Thyroid gland (tissue), 4 donors: Measurements from ENCODE around the gene PMEPA1. TPM values are rescaled to one million over a fixed set of nuclear protein-coding genes. Genes with fewer than 3 reads are reported as not detected.

Experiments used
- DNase-seq, 2 donors: peaks; one replicate each; pipeline ENCODE4 v3.0.0-alpha.2; 2019
- H3K27ac ChIP-seq, 3 donors: fragments of 200-600 bp; sonication (generic); 1 replicate in 2 of 3; 2 replicates in 1 of 3; pipeline ENCODE4 v1.5.1; 2016 to 2019; ENCODE audit warnings: mild to moderate bottlenecking in 1 of 3, moderate library complexity in 1 of 3
- H3K27me3 ChIP-seq: fragments of 200-600 bp; sonication (generic); one replicate; pipeline ENCODE4 v1.5.1; 2019
- H3K36me3 ChIP-seq, 2 donors: fragments of 200-600 bp; sonication (generic); one replicate each; pipeline ENCODE4 v1.5.1; 2016 to 2019
- H3K4me1 ChIP-seq, 2 donors: fragments of 200-600 bp; sonication (generic); one replicate each; pipeline ENCODE4 v1.5.1; 2017 to 2019
- H3K4me3 ChIP-seq, 3 donors: fragments of 200-600 bp; sonication (generic); replicated peaks in 1 of 3; 1 replicate in 2 of 3; 2 replicates in 1 of 3; pipeline ENCODE4 v1.5.1; 2016; ENCODE audit warnings: mild to moderate bottlenecking in 1 of 3
- H3K9me3 ChIP-seq: fragments of 200-600 bp; sonication (generic); one replicate; pipeline ENCODE4 v1.5.1; 2017
- POLR2A ChIP-seq, 2 donors: fragments of 450-650 bp; IDR thresholded peaks; one replicate each; pipeline ENCODE4 v1.6.1; 2017; ENCODE audit warnings: antibody characterized with exemption in 2 of 2, mild to moderate bottlenecking in 2 of 2, moderate library complexity in 1 of 2
- WGBS, 2 donors: methylation state at CpG; one replicate each; pipeline ENCODE4 v1.1.5; 2017; 5-methylcytosine and 5-hydroxymethylcytosine counted together
- intact Hi-C: fragments of 100-400 bp; cut with DNase I; formaldehyde crosslinking; loops from one replicate; pipeline ENCODE4 v1.15.1; 2023
- total RNA-seq, 4 donors: library from RNA; depleted of rRNA; stranded (reverse); fragments of >200 nt; gene quantifications; one replicate each; pipeline ENCODE4 v1.2.3, GENCODE V29; 2016
- TF ChIP-seq, protein P1 (sequence below), 6 experiments: fragments of 200-600 bp in 3 of 6; fragments of 450-650 bp in 3 of 6; sonication (generic) in 3 of 6; IDR thresholded peaks; one replicate each; pipeline ENCODE4 v1.5.1; 2016 to 2019; ENCODE audit warnings: antibody characterized with exemption in 6 of 6, mild to moderate bottlenecking in 2 of 6, inconsistent platforms in 1 of 6, moderate library complexity in 1 of 6

PMEPA1 gene
- total RNA-seq, 4 donors from 2014 or later = 6.5 to 12.6 (median 8.3) TPM

DNA sequence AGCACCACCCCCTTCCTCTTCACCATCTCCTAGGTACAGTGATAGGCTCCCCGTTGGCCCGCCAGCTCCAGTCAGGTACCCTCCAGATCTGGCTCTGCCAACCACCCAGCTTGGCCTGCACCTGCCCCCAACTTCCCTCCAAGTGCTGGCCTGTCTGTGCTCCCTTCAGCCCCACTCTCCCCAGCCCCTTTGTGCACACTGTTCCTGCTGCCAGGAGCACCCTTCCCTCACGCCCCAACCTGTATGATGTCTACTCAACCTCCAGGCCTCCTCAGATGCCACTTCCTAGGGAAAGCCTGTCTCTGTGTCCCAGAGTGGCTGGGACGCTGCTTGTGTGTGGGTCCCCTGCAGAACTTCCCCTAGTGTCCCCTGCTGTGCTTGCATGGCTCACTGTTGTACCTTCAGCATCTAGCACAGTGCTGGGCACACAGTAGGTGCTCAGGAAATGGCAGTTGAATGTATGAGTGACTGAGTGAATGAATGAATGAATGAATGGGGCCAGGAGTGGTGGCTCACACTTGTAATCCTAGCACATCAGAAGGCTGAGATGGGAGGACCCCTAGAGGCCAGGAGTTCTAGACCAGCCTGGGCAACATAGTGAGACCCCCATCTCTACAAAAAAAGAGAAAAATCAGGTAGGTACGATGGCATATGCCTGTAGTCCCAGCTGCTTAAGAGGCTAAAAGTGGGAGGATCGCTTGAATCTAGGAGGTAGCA lies 92.6 kb downstream of the PMEPA1 start:
- DNase-seq = no peak

DNA sequence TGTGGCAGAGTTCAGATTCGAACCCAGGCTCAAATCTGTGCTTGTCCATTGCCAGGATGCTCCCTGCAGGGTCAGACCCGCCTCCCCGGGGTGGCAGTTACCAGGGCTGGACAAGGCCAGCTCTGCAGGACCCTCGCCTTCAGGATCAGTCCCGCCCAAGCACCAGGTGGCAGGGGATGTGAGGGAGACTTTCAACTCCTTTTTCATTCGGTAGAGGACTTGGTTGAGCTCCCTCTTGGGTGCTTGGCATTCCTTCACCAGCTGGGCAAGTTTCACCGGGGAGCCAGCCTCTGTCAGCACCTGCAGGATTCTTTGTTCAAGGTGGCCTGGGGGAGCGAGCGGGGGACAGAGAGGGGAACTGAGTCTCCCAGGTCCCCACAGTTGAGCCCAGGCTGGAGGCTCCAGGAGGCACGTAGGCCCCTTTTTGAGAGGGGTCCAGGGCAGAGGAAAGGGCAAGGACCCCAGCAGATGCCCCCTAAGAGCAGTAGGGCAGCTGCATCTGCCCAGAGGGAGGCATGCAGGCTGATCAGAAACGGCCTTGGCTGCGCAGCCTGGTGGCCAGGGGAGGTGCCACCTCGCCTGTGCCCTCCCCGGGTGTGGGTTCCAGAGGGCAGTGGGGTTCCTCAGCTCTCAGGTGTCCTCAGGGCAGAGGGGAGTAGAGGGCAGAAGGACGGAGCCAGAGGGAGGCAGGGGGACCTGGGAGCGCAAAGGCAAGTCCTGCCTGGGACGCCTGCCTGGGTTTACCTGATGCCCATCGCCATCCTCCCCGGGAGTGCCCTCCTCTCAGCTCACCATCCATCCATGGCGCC lies 93.5 kb downstream of the PMEPA1 start:
- no peaks in the 10 kb centered on the region for H3K27me3 ChIP-seq
- no peak for TF ChIP-seq POLR2A (IDR thresholded peaks at IDR 0.05)
- TF ChIP-seq, protein P1, sequence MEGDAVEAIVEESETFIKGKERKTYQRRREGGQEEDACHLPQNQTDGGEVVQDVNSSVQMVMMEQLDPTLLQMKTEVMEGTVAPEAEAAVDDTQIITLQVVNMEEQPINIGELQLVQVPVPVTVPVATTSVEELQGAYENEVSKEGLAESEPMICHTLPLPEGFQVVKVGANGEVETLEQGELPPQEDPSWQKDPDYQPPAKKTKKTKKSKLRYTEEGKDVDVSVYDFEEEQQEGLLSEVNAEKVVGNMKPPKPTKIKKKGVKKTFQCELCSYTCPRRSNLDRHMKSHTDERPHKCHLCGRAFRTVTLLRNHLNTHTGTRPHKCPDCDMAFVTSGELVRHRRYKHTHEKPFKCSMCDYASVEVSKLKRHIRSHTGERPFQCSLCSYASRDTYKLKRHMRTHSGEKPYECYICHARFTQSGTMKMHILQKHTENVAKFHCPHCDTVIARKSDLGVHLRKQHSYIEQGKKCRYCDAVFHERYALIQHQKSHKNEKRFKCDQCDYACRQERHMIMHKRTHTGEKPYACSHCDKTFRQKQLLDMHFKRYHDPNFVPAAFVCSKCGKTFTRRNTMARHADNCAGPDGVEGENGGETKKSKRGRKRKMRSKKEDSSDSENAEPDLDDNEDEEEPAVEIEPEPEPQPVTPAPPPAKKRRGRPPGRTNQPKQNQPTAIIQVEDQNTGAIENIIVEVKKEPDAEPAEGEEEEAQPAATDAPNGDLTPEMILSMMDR (IDR thresholded peaks at IDR 0.05) = no peak
- no peak overlapping the region for H3K4me3 ChIP-seq
- DNase-seq = no peak
- H3K27ac ChIP-seq = no peak overlapping the region
- H3K4me1 ChIP-seq = peaks cover 0 to 11% of the 10 kb centered on the region in 2 donors
- H3K36me3 ChIP-seq = no peaks in the 10 kb centered on the region
- intact Hi-C loops = no loop called here
- 84% methylated on average over 15 to 18 of the region's 20 CpGs for WGBS, 2 donors
- H3K9me3 ChIP-seq = no peaks in the 10 kb centered on the region

More for the DNA sequence above, 92.6 kb downstream of the PMEPA1 start:
- no peaks in the 10 kb centered on the region for H3K36me3 ChIP-seq
- no peak overlapping the region for H3K27ac ChIP-seq
- intact Hi-C loops = no loop called here
- H3K27me3 ChIP-seq = no peaks in the 10 kb centered on the region
- no peak overlapping the region for H3K4me3 ChIP-seq
- WGBS, 2 donors = 80 to 83% methylated on average over 6 of the region's 6 CpGs
- H3K9me3 ChIP-seq = no peaks in the 10 kb centered on the region
- TF ChIP-seq, protein P1 (IDR thresholded peaks at IDR 0.05) = no peak
- no peak for TF ChIP-seq POLR2A (IDR thresholded peaks at IDR 0.05)
- peaks cover 0 to 11% of the 10 kb centered on the region in 2 donors for H3K4me1 ChIP-seq

DNA sequence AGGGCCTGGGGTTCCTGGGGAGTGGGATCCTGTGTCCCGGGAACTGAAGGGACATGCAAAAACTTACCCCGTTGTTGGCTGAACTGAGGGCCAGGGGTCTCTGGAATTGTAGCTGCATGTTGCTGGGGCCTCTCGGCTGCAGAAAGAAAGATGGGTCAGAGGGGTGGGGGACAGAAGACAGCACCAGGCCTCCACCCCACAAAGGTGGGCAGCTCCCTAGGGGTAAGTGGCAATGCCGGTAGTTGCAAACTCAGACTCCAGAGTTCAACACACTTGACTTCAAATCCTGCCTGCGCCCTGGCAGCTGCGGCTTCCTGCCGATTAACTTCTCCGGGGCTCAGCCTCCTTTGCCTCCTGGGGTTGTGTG lies 94.4 kb downstream of the PMEPA1 start:
- 92% methylated on average over 6 of the region's 8 CpGs; no CpG with 5 or more reads in 1 of the 2 donors for WGBS, 2 donors
- intact Hi-C loops = no loop called here
- Histone ChIP-seq H3K36me3 (no peaks in the 10 kb centered on the region), H3K4me1 (peaks cover 0 to 11% of the 10 kb centered on the region in 2 donors), H3K27ac (no peak overlapping the region), H3K9me3 (no peaks in the 10 kb centered on the region), H3K4me3 (no peak overlapping the region), H3K27me3 (no peaks in the 10 kb centered on the region)
- DNase-seq = no peak
- TF ChIP-seq POLR2A (IDR thresholded peaks at IDR 0.05) = no peak
- TF ChIP-seq, protein P1 (IDR thresholded peaks at IDR 0.05) = no peak

DNA sequence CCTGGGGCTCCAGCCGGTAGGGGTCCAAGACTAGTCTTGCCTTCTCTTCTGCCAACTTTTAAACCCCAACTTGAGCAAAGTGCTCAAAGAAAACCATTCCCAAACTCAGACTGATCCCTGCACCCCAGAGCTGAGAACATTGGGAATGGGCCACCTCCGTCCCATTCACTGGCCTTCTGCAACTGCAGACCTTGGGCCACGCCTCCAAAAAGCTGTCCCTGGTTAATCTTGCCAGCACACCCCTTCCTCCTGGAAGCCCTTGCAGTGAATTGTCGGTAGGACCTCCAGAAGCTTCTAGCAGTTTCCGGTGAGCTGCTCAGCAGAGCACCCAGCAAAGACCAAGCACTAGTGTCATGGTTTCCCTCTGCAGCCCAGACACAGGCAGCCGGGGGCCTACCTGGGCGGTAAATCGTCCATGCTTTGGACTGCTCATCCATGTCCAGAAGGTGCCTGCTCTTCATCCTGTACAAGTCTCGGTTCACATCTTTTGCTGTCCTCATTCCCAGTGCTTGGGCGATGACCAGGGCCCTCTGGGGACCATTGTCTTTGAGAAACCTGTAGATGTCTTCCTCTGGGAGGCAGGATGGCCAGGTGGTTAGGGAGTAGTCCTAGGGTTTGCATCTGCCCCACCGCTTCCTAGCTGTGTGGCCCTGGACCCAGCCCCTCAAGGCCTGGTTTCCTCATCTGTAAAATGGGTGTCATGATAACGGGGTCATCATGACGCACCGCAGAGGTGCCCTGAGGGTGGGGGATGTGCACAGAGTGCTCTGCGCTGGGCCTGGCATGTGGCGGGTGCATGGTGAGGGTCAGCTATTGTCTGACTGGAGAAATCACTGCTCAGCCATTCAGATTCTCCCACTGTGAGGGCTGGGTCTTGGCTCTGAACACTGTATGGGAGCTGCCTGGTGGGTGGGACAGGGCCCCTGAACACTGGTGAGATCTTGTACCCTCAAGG lies 95.0 kb downstream of the PMEPA1 start:
- intact Hi-C loops = no loop called here
- no peaks in the 10 kb centered on the region for H3K36me3 ChIP-seq
- H3K27ac ChIP-seq = no peak overlapping the region
- H3K4me3 ChIP-seq = no peak overlapping the region
- H3K27me3 ChIP-seq = no peaks in the 10 kb centered on the region
- no peak for TF ChIP-seq POLR2A (IDR thresholded peaks at IDR 0.05)
- TF ChIP-seq, protein P1 (IDR thresholded peaks at IDR 0.05) = no peak
- 88 to 90% methylated on average over 10 to 11 of the region's 16 CpGs for WGBS, 2 donors
- peaks cover 0 to 11% of the 10 kb centered on the region in 2 donors for H3K4me1 ChIP-seq
- DNase-seq = no peak
- H3K9me3 ChIP-seq = no peaks in the 10 kb centered on the region
